ENCODE measurements around the gene XYLT1.

GRCh38 chr16:17160920-17161431 is 309.8 kb downstream of the XYLT1 start:
- TF ChIP-seq EZH2phosphoT487 (IDR thresholded peaks at IDR 0.05; ENCODE audit: insufficient read depth, low read depth) (no peak), EZH2 (IDR thresholded peaks at IDR 0.05; ENCODE audit: insufficient read depth, poor library complexity, severe bottlenecking) (no peak)
